HG03095 (cell line): Measurements from ENCODE around the gene VWDE.

Source experiments
- ATAC-seq: cut with Tn5 transposase; IDR thresholded peaks from one replicate; pipeline ENCODE4 v1.9.1; 2021; ENCODE audit warnings: moderate library complexity; ENCODE audit not compliant: unreplicated experiment

VWDE gene

GRCh38 chr7:12337095-12337494 is 66.6 kb downstream of the VWDE start:
- no peak for ATAC-seq

- no peak for ATAC-seq
Observed at GRCh38 chr7:12328888-12329770, 74.5 kb downstream of the VWDE start.

GRCh38 chr7:12327922-12328321 is 75.7 kb downstream of the VWDE start:
- ATAC-seq: no peak

GRCh38 chr7:12325646-12326045 is 78.0 kb downstream of the VWDE start:
- no peak for ATAC-seq

- no peak for ATAC-seq
Observed at GRCh38 chr7:12323415-12323814, 80.2 kb downstream of the VWDE start.

- ATAC-seq: peak; percentile 64
Observed at GRCh38 chr7:12322903-12323300, 80.8 kb downstream of the VWDE start.

GRCh38 chr7:12322284-12322902 is 81.3 kb downstream of the VWDE start:
- no peak for ATAC-seq

- no peak for ATAC-seq
Observed at GRCh38 chr7:12320987-12321647, 82.5 kb downstream of the VWDE start.

GRCh38 chr7:12320241-12320986 is 83.3 kb downstream of the VWDE start:
- no peak for ATAC-seq

GRCh38 chr7:12317675-12318074 is 86.0 kb downstream of the VWDE start:
- ATAC-seq: no peak

GRCh38 chr7:12316925-12317324 is 86.7 kb downstream of the VWDE start:
- no peak for ATAC-seq

- no peak for ATAC-seq
Observed at GRCh38 chr7:12315049-12315448, 88.6 kb downstream of the VWDE start.

GRCh38 chr7:12314199-12314598 is 89.5 kb downstream of the VWDE start:
- ATAC-seq: peak; percentile 54

GRCh38 chr7:12305502-12305901 is 98.2 kb downstream of the VWDE start:
- ATAC-seq: no peak

- no peak for ATAC-seq
Observed at GRCh38 chr7:12303495-12303894, 100.2 kb downstream of the VWDE start.

GRCh38 chr7:12303062-12303461 is 100.6 kb downstream of the VWDE start:
- no peak for ATAC-seq

GRCh38 chr7:12300415-12300814 is 103.2 kb downstream of the VWDE start:
- ATAC-seq: no peak

GRCh38 chr7:12299367-12299766 is 104.3 kb downstream of the VWDE start:
- ATAC-seq: no peak

GRCh38 chr7:12297283-12298108 is 106.2 kb downstream of the VWDE start:
- ATAC-seq: no peak

GRCh38 chr7:12296051-12296570 is 107.6 kb downstream of the VWDE start:
- ATAC-seq: no peak
